IPS-18c (cell line): ENCODE results near the gene SLC12A9.
A peak's percentile ranks its signal among the peaks of the same experiment; 100 is the strongest.
"Not testable (repeated sequence)": the region's sequence is repeated elsewhere in the genome, so short reads cannot be mapped to it uniquely, and the experiment has no call there.

Source experiments
- H3K4me3 ChIP-seq: 2 replicates; pipeline ENCODE4 v1.7.0; 2013; ENCODE audit warnings: low read depth, mild to moderate bottlenecking, low read length, moderate library complexity; ENCODE audit not compliant: insufficient read depth
- H3K9me3 ChIP-seq: one replicate; pipeline ENCODE4 v1.6.1; 2013; ENCODE audit warnings: mild to moderate bottlenecking, low read length, moderate library complexity; ENCODE audit not compliant: control insufficient read depth, insufficient read depth

SLC12A9 gene

GRCh38 chr7:100854146-100854895 is 1.8 kb downstream of the SLC12A9 start:
- H3K9me3 ChIP-seq = no peaks in the 10 kb centered on the region
- no peak overlapping the region for H3K4me3 ChIP-seq

GRCh38 chr7:100854899-100855298 is 2.4 kb downstream of the SLC12A9 start:
- H3K4me3 ChIP-seq, H3K9me3 ChIP-seq: not testable (repeated sequence)

GRCh38 chr7:100855515-100855914 is 3.0 kb downstream of the SLC12A9 start:
- H3K9me3 ChIP-seq = no peaks in the 10 kb centered on the region
- no peak overlapping the region for H3K4me3 ChIP-seq

- Histone ChIP-seq H3K4me3 (no peak overlapping the region), H3K9me3 (no peaks in the 10 kb centered on the region)
These were observed 4.4 kb downstream of the SLC12A9 start for GRCh38 chr7:100856871-100857282.

GRCh38 chr7:100859856-100860255 is 7.3 kb downstream of the SLC12A9 start:
- Histone ChIP-seq H3K4me3 (no peak overlapping the region), H3K9me3 (no peaks in the 10 kb centered on the region)

GRCh38 chr7:100860702-100861615 is 8.4 kb downstream of the SLC12A9 start:
- no peaks in the 10 kb centered on the region for H3K9me3 ChIP-seq
- H3K4me3 ChIP-seq = no peak overlapping the region

- Histone ChIP-seq H3K9me3 (no peaks in the 10 kb centered on the region), H3K4me3 (no peak overlapping the region)
These were observed 9.1 kb downstream of the SLC12A9 start for GRCh38 chr7:100861616-100861985.

- Histone ChIP-seq H3K4me3 (no peak overlapping the region), H3K9me3 (no peaks in the 10 kb centered on the region)
These were observed 11.0 kb downstream of the SLC12A9 start for GRCh38 chr7:100863406-100863950.

GRCh38 chr7:100864263-100864845 is 11.8 kb downstream of the SLC12A9 start:
- H3K9me3 ChIP-seq = no peaks in the 10 kb centered on the region
- no peak overlapping the region for H3K4me3 ChIP-seq

- Histone ChIP-seq H3K4me3 (no peak overlapping the region), H3K9me3 (no peaks in the 10 kb centered on the region)
These were observed 12.9 kb downstream of the SLC12A9 start for GRCh38 chr7:100865372-100865911.

GRCh38 chr7:100865938-100866728 is 13.6 kb downstream of the SLC12A9 start:
- no peak overlapping the region for H3K4me3 ChIP-seq

GRCh38 chr7:100866729-100867039 is 14.2 kb downstream of the SLC12A9 start:
- peaks cover 2% of the 10 kb centered on the region for H3K9me3 ChIP-seq
- H3K4me3 ChIP-seq = peak overlapping the region; percentile 99

More at GRCh38 chr7:100865938-100866728, 13.6 kb downstream of the SLC12A9 start:
- H3K9me3 ChIP-seq = no peaks in the 10 kb centered on the region

GRCh38 chr7:100867040-100867775 is 14.7 kb downstream of the SLC12A9 start, which contains the start of gene TRIP6:
TSS of gene TRIP6 (plus strand) at chr7:100867387. CDS start at chr7:100867498, 111 bp downstream.
- Histone ChIP-seq H3K4me3 (peak within 1 kb of the TSS; percentile 99), H3K9me3 (peaks cover 2% of the 10 kb centered on the region)

GRCh38 chr7:100867776-100868485 is 15.4 kb downstream of the SLC12A9 start:
- Histone ChIP-seq H3K4me3 (peak overlapping the region; percentile 99), H3K9me3 (peaks cover 2% of the 10 kb centered on the region)

- H3K9me3 ChIP-seq = peaks cover 2% of the 10 kb centered on the region
- H3K4me3 ChIP-seq = no peak overlapping the region; the same call in 1 of the 2 replicates
These were observed 21.2 kb downstream of the SLC12A9 start for GRCh38 chr7:100873599-100874299.
